ENCODE results near the gene MAP3K5.
"Not testable (repeated sequence)": the region's sequence is repeated elsewhere in the genome, so short reads cannot be mapped to it uniquely, and the experiment has no call there.

Gene MAP3K5

GRCh38 chr6:136717716-136717990, 74.6 kb downstream of the MAP3K5 start:
- no peak for DNase-seq

- DNase-seq, result no peak
These were observed 75.2 kb downstream of the MAP3K5 start for GRCh38 chr6:136716917-136717715.

GRCh38 chr6:136712642-136713041, 79.6 kb downstream of the MAP3K5 start:
- not testable (repeated sequence) for DNase-seq

GRCh38 chr6:136711644-136712043, 80.6 kb downstream of the MAP3K5 start:
- DNase-seq, result no peak

- DNase-seq, result no peak
These were observed 81.3 kb downstream of the MAP3K5 start for GRCh38 chr6:136710877-136711552.

GRCh38 chr6:136709429-136709828, 82.8 kb downstream of the MAP3K5 start:
- DNase-seq, result no peak

GRCh38 chr6:136706430-136706829, 85.8 kb downstream of the MAP3K5 start:
- DNase-seq, result no peak

- DNase-seq, result no peak
These were observed 88.9 kb downstream of the MAP3K5 start for GRCh38 chr6:136703331-136703865.

- no peak for DNase-seq
These were observed 91.2 kb downstream of the MAP3K5 start for GRCh38 chr6:136701045-136701444.

- DNase-seq, result no peak
These were observed 92.9 kb downstream of the MAP3K5 start for GRCh38 chr6:136699358-136699757.

- no peak for DNase-seq
These were observed 95.4 kb downstream of the MAP3K5 start for GRCh38 chr6:136696783-136697364.

GRCh38 chr6:136696238-136696637, 96.0 kb downstream of the MAP3K5 start:
- no peak for DNase-seq

- DNase-seq, result no peak
These were observed 96.9 kb downstream of the MAP3K5 start for GRCh38 chr6:136695412-136695811.

- no peak for DNase-seq
These were observed 99.2 kb downstream of the MAP3K5 start for GRCh38 chr6:136693090-136693489.

- not testable (repeated sequence) for DNase-seq
These were observed 104.4 kb downstream of the MAP3K5 start for GRCh38 chr6:136687894-136688293.

GRCh38 chr6:136685540-136686108, 106.7 kb downstream of the MAP3K5 start:
- no peak for DNase-seq

- DNase-seq, result no peak
These were observed 107.8 kb downstream of the MAP3K5 start for GRCh38 chr6:136684466-136684865.

- DNase-seq, result no peak
These were observed 108.9 kb downstream of the MAP3K5 start for GRCh38 chr6:136683209-136683941.

- no peak for DNase-seq
These were observed 110.0 kb downstream of the MAP3K5 start for GRCh38 chr6:136682292-136682691.

GRCh38 chr6:136677822-136678221, 114.5 kb downstream of the MAP3K5 start:
- DNase-seq, result no peak

- no peak for DNase-seq
These were observed 114.9 kb downstream of the MAP3K5 start for GRCh38 chr6:136677344-136677743.

- no peak for DNase-seq
These were observed 116.2 kb downstream of the MAP3K5 start for GRCh38 chr6:136676075-136676474.

- DNase-seq, result no peak
These were observed 118.7 kb downstream of the MAP3K5 start for GRCh38 chr6:136673571-136673970.

Data from GDM1 (cell line).